GM21825 (cell line): ENCODE results near the gene GM2A.
"Not testable (repeated sequence)": the region's sequence is repeated elsewhere in the genome, so short reads cannot be mapped to it uniquely, and the experiment has no call there.

Experiments used
- ATAC-seq: cut with Tn5 transposase; IDR thresholded peaks from one replicate; pipeline ENCODE4 v1.9.1; 2021; ENCODE audit warnings: mild to moderate bottlenecking, moderate library complexity; ENCODE audit not compliant: unreplicated experiment

GM2A gene

GRCh38 chr5:151284392-151284967 is 31.5 kb downstream of the GM2A start:
- no peak for ATAC-seq

- ATAC-seq, result no peak
Observed at GRCh38 chr5:151285683-151286082, 32.7 kb downstream of the GM2A start.

- no peak for ATAC-seq
Observed at GRCh38 chr5:151286246-151286645, 33.3 kb downstream of the GM2A start.

- peak; percentile 64 for ATAC-seq
Observed at GRCh38 chr5:151288180-151288579, 35.2 kb downstream of the GM2A start.

GRCh38 chr5:151293624-151294023 is 40.6 kb downstream of the GM2A start:
- ATAC-seq, result no peak

GRCh38 chr5:151295138-151295537 is 42.2 kb downstream of the GM2A start:
- ATAC-seq, result no peak

- no peak for ATAC-seq
Observed at GRCh38 chr5:151295791-151296477, 42.9 kb downstream of the GM2A start.

- no peak for ATAC-seq
Observed at GRCh38 chr5:151296478-151296830, 43.5 kb downstream of the GM2A start.

GRCh38 chr5:151296974-151297373 is 44.0 kb downstream of the GM2A start:
- no peak for ATAC-seq

- peak; percentile 63 for ATAC-seq
Observed at GRCh38 chr5:151298063-151298855, 45.3 kb downstream of the GM2A start.

GRCh38 chr5:151303666-151304065 is 50.7 kb downstream of the GM2A start, which contains the start of gene SLC36A3:
Gene SLC36A3, minus strand, starts transcription at chr5:151303766. Its CDS starts 412 bp downstream, at chr5:151303354.
- no peak for ATAC-seq

- not testable (repeated sequence) for ATAC-seq
Observed at GRCh38 chr5:151309266-151309665, 56.3 kb downstream of the GM2A start.

GRCh38 chr5:151309821-151310220 is 56.8 kb downstream of the GM2A start:
- not testable (repeated sequence) for ATAC-seq

GRCh38 chr5:151310932-151311331 is 57.9 kb downstream of the GM2A start:
- no peak for ATAC-seq

- ATAC-seq, result no peak
Observed at GRCh38 chr5:151312756-151313324, 59.9 kb downstream of the GM2A start.

- ATAC-seq, result no peak
Observed at GRCh38 chr5:151313357-151313756, 60.4 kb downstream of the GM2A start.

- ATAC-seq, result peak; percentile 59
Observed at GRCh38 chr5:151315998-151316597, 63.1 kb downstream of the GM2A start.

GRCh38 chr5:151317871-151318270 is 64.9 kb downstream of the GM2A start:
- ATAC-seq, result no peak

GRCh38 chr5:151318850-151319732 is 66.1 kb downstream of the GM2A start:
- ATAC-seq, result peak; percentile 87
